Breast epithelium (tissue), 3 donors: Measurements from ENCODE around the gene SLC2A4RG.

Experiments used
- POLR2A ChIP-seq: fragments of 450-650 bp; IDR thresholded peaks from one replicate; pipeline ENCODE4 v1.6.1; 2016; ENCODE audit warnings: antibody characterized with exemption, mild to moderate bottlenecking, moderate library complexity
- POLR2AphosphoS5 ChIP-seq, 3 donors: sonication (generic); formaldehyde crosslinking; IDR thresholded peaks; one replicate each; pipeline ENCODE4 v1.6.1; 2017; ENCODE audit warnings: antibody characterized with exemption in 3 of 3
- TF ChIP-seq, protein P1 (sequence below), 3 donors: fragments of 450-650 bp; IDR thresholded peaks; one replicate each; pipeline ENCODE4 v1.5.1; 2016 to 2017; ENCODE audit warnings: antibody characterized with exemption in 3 of 3, mild to moderate bottlenecking in 3 of 3, moderate library complexity in 3 of 3

DNA sequence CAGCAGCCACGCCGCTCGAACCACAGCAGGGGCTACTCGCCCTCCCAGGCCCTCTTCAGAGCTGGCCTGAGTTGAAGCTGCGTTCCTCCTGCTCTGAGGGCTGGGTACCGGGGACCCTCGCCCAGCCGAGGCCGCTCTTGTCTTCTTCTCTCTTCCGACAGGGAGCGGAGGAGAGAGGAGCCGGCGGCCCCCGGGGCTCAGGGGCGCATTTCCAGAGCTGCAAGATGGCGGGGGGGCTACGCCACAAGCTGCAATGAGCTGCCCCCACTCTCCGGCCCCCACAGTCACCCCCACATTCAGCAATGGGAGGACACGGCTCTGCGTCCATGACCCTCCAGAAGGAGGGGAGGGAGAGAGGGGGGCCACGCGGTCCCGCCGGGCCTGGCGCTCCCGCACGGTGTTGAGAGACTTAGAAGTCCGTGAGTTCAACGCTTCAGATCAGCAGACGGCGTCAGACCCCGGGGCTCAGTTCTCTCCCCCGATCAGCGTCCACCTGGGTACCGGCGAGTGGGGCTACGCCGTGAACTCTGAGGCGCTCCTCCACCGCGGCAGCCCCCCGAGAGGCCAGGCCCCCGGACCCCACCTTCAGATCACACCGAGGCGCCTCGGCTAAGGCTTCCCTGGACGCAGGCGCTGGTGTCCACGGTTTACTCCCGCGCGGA is 31.6 kb downstream of the SLC2A4RG start:
- TF ChIP-seq, protein P1, sequence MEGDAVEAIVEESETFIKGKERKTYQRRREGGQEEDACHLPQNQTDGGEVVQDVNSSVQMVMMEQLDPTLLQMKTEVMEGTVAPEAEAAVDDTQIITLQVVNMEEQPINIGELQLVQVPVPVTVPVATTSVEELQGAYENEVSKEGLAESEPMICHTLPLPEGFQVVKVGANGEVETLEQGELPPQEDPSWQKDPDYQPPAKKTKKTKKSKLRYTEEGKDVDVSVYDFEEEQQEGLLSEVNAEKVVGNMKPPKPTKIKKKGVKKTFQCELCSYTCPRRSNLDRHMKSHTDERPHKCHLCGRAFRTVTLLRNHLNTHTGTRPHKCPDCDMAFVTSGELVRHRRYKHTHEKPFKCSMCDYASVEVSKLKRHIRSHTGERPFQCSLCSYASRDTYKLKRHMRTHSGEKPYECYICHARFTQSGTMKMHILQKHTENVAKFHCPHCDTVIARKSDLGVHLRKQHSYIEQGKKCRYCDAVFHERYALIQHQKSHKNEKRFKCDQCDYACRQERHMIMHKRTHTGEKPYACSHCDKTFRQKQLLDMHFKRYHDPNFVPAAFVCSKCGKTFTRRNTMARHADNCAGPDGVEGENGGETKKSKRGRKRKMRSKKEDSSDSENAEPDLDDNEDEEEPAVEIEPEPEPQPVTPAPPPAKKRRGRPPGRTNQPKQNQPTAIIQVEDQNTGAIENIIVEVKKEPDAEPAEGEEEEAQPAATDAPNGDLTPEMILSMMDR (IDR thresholded peaks at IDR 0.05): no peak
- no peak for TF ChIP-seq POLR2A
- no peak for TF ChIP-seq POLR2AphosphoS5 (IDR thresholded peaks at IDR 0.05)
